ENCODE measurements around the gene PPP1R13B.

PPP1R13B gene

GRCh38 chr14:103735815-103736545 is 111.4 kb downstream of the PPP1R13B start:
- no peak for DNase-seq (ENCODE audit: low spot score)
- TF ChIP-seq CTCF (IDR thresholded peaks at IDR 0.05; ENCODE audit: extremely low read depth, missing control alignments): no peak

- TF ChIP-seq CTCF (IDR thresholded peaks at IDR 0.05; ENCODE audit: extremely low read depth, missing control alignments): no peak
- no peak for DNase-seq (ENCODE audit: low spot score)
Measured at GRCh38 chr14:103735439-103735814, 111.9 kb downstream of the PPP1R13B start.

GRCh38 chr14:103735022-103735421 is 112.4 kb downstream of the PPP1R13B start:
- no peak for TF ChIP-seq CTCF (IDR thresholded peaks at IDR 0.05; ENCODE audit: extremely low read depth, missing control alignments)
- DNase-seq (ENCODE audit: low spot score): no peak

GRCh38 chr14:103734081-103734888 is 113.1 kb downstream of the PPP1R13B start:
- DNase-seq (ENCODE audit: low spot score): no peak
- TF ChIP-seq CTCF (IDR thresholded peaks at IDR 0.05; ENCODE audit: extremely low read depth, missing control alignments): no peak

GRCh38 chr14:103733651-103734050 is 113.7 kb downstream of the PPP1R13B start:
- DNase-seq (ENCODE audit: low spot score): no peak
- TF ChIP-seq CTCF (IDR thresholded peaks at IDR 0.05; ENCODE audit: extremely low read depth, missing control alignments): no peak

- TF ChIP-seq CTCF (IDR thresholded peaks at IDR 0.05; ENCODE audit: extremely low read depth, missing control alignments): no peak
- DNase-seq (ENCODE audit: low spot score): no peak
Measured at GRCh38 chr14:103732868-103733620, 114.3 kb downstream of the PPP1R13B start.

All from GM20000 (cell line).